T follicular helper cell (primary cell): Measurements from ENCODE around the gene RTTN.

Experiments used
- DNase-seq: peaks from one replicate; pipeline ENCODE4 v3.0.0-alpha.2; 2020; ENCODE audit warnings: low read depth

The RTTN gene

DNA sequence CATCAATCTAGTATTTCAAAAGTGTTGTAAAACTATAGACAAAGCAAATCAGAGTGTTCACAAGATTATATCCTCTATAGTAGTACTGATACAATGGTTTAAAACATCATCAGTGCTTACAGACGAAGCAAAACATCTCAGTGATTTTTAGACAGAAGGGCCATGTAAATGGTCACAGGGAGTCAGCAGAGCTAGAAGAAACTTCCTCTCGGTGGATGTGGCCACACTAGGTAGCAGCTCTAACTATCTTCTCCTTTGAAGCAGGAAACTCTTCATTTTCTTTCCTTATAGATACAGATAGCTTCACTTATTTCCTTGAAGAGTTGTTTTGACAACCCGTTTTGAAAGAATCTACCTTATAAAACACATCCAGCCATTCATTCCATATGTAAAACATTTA, 177.4 kb downstream of the RTTN start:
- no peak for DNase-seq

DNA sequence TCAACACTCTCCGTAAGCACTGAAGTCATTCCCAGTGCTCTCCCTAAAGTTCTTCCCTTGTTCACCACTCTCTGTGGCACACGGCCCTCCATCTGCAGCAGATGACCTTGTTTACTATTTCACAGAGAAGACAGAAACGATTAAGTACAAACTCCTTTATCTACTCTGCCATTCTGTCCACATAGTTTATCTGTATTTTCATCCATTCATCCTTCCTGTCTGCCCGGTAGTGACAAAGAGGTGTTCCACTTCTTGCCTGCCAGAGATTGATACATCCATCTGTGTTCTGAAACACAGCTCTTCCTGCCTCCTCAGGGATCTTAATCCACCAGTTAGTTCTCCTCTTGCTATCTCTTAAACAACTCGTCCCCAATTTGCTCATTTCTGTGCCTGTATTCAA, 179.9 kb downstream of the RTTN start:
- no peak for DNase-seq

DNA sequence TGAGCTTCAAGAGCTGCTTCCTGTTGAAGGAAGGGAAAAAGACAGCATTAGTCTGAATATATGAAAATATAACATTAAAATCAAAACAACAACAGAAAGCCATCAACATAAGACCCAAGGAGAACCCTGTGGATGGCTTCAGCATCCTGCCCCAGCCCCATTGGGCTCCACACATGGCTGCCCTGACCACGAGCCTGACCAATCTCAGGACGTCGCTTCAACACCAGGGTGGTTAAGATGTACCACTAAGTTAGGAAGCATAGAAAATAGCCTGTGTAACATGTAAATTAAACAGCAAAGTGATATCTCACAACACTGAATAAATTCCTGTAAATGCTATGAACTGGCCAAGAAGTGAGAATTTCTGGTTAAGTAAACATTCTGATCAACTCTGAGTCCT, 180.7 kb downstream of the RTTN start:
- no peak for DNase-seq

DNA sequence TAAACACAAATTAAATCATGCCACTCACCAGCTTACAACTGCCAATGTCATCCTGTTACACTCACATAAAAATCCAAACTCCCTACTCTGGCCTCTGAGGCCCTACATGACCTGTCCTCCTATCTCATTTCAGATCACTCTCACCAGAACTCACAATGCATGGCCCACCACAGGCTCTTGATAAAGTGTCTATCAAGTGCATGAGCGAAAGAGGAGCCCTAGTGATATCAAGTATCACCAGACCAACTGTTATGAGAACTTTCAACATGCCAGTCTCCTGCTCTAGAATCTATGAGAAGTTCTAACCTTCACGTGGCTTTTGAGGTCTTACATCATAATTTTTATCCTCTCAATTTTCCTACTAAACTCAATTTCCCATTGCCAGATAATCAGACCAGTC, 181.4 kb downstream of the RTTN start:
- DNase-seq, result no peak

DNA sequence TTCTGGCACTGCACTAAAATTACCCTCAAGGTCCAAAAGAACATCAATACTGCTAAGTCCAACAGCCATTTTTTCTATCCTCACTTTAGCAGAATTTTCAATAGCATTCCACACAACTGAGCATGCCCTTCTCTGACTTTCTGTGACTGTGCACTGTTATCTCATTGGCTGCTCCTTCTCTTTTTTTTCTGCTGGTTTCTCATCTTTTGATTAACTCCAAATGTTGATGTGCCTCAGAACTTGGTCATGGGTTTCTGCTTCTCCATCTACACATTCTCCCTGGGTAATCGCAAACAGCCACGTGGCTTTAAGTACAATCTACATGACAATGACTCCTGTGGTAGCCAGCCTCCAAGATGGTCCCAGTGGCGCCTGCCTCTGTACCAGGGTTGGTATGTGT, 182.9 kb downstream of the RTTN start:
- no peak for DNase-seq

DNA sequence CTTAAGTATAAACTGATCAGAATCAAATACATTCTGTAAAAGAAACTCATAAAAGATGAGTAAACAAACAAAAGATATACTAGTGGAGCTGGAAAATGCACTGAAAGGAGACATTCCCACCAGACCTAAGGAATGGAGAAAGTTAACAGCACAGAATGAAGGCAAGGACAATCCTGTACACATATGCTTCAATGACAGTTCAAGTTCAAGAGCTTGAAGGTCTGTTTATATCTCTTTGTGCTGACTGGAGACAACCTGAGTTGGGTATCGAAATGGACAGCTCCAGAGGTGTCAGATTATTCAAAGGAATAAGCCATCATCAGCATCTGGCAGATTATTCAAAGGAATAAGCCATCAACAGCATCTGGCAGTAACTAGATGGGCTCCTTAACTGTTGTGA, 184.0 kb downstream of the RTTN start:
- DNase-seq, result no peak

DNA sequence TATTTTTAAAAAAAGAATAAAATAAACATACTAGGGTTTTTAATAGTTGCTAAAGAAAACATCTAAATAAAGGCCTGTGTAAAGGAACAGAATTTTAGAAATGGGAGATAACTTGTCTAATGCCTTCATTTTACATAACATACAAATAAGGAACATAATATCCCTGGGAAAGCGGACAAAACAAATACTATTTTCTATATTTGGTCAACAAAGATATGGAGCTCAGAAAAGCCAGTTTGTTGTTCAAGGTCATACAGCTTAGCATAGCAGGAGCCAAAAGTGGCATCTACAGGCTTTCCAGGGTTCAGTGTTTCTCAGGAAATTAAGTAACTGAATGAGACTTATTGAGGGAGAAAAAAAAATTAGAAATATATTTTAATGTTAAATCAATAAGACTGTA, 184.4 kb downstream of the RTTN start:
- DNase-seq, result no peak

DNA sequence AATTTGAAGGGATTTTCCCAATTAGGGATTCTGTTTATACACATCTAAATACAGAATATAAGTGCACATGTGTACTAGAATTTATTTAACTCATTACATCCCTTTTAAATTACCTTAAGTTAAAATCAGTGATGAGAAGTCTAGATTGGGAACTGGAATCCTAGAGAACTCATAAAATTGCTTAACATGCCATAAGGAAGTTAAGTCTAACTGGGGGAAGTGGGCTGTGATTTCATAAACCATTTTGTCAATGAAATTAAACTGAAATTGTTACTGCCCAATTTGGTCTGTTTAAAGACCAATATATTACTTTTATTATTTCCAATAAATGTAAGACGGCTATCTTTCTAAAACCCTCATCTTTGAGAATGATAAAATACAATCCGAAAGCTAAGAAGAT, 185.5 kb downstream of the RTTN start:
- DNase-seq, result no peak

DNA sequence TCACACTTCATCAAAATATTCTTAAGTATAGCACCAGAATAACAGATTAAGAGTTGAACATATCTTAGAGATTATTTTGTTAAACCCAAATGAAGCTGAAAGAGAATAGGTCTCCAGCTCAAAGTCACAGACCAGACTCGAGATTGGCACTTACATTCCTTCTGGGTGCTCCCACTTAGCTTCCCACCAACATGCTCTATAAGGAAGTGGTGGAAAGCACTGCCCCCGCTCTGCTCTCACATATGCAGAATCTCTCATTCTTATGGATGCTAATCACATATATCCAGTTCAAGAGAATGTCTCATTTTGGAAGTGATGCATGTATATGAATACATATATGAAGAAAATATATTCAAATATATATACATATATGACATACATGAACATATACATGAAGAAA, 186.4 kb downstream of the RTTN start:
- DNase-seq, result no peak

DNA sequence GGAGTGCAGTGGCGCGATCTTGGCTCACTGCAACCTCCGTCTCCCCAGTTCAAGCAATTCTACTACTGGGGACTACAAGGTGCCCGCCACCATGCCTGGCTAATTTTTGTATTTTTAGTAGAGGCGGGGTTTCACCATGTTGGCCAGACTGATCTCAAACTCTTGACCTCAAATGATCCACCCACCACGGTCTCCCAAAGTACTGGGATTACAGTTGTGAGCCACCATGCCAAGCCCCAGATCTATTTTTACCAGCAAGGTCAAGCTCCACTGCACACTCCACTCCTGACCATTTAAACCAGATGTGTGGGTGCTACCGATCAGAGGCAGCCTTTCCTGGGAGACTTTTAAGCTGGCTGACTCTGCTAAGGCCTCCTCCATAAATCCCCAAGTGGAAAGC, 190.4 kb downstream of the RTTN start:
- DNase-seq, result no peak

DNA sequence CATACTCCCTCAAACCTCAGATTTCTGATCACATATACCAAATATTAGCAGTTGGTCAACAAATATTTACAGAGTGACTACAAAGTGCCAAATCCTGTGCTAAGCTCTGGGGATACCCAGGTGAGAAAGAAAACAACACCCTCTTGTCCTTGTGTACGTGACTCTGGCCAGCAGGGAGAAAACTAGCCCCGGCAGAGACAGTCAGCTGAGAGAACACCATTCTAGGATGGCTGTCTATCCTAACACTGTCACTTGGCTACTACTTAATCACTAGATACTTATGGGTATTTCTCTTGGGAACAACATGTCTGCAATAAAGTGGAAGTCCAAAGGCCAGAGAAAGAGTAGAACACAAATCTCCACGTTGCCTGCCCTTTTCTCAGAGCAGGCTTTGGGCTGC, 199.9 kb downstream of the RTTN start:
- DNase-seq, result no peak

DNA sequence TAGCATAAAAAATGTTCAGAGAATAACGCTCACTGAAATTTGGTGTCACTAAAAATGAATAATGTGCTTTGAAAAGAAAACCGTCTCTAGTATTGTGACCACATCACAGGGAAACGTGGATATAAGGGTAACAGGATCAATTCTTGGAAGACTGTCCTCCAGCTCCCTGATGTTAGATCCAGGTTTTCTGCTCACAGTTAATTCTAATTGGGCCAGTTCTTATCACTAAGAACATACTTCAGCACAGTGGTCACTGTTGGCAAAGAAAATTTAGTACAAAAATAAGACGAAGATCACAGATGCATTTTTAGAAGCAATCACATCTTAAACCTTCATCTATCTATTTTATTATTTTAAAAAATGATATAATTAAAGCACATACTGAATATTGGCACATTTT, 200.8 kb downstream of the RTTN start:
- DNase-seq, result no peak

DNA sequence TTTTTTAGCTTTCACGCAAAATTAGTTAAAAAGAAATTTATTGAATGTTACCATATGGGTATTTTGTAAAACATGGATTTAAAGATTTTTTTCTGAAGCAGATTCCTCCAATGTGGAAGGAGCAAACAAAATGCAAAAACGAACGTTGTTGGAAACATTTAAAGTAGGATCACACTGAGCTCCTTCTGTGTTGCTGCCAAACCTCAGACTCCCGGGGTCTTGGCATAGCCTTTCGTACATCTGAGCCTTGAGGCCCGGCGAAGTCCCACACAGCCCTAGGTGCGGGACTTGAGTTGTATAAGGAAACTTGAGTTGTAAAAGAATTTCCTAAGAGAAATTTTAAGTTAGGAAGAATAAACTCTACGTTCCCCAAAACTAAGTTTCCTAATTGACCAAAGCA, 205.8 kb downstream of the RTTN start:
- DNase-seq, result no peak

DNA sequence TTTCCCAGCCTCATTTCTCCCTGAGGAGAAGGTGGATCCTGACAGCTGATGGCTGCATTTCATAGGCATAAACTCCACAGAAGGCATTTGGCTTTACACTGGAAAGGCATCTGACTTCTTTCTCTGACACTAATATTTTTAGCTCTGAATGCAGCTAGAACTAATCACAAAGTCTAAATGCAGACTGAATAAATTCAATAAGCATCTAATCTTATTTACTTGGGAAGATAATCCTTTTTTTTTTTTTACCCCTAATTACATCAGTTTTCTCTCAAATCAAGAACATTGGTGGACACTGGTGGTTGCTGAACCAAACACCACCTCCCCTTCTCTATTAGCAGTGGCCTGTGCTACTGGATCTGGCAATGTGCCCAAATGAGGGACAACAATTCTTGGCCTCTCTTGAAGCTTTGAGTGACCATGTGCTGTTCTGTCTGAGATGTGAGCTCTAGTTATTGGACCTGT, 206.9 kb downstream of the RTTN start:
- no peak for DNase-seq

DNA sequence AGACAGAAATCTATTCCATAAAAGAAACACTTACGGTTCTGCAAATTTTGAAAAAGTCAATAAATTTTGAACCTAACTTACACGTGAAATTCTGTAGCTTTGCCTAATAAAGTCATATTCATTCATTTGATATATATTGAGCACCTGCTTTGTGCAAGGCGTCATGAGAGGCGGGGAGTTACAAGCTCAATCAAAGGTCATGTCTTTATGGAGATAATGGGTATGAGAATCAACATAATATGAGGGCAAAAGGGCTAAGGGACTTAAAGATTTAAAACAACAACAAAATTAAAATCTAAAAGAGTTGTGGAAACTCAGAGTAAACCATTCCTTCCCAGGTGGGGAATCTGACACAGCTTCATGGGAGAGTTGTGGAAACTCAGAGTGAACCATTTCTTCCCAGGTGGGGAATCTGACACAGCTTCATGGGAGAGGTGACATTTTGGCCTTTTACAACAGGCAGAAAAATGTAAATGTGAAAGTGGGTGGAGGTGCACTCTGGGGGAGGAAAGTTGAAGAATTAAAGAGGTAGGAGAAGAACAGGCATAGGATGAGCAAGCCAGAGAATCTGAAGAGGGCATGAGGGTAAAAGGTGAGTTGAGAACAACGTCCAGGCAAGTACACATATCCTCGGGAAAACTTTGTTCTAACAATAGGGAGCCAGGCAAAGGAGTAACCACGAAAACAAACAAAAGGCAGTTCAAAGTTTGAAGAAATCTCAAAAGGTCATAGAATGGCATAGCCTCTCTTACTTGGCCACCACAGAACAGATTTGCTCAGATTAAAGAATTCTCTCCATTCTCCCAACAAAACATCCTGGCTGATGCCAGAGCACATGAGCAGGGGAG, 208.3 kb downstream of the RTTN start:
- DNase-seq, result no peak

DNA sequence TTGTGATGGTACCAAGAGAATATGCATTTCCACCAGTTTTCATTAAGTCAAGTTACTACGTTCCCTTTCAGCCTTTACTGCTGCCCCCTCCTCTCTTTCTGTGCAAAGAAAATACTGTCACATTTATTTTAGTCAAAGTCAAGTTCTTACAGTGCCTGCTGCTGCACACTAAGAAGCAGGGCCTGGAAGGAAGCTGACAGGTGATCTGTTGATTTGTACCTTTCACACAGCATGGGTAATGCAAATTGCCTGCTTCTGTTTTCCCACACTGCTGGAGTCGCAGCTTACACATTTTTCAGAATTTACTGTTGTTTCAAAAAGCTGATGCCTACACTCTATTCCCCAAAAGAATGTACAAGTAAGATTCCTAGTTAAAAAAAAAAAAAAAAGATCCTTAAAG, 209.1 kb downstream of the RTTN start:
- no peak for DNase-seq

DNA sequence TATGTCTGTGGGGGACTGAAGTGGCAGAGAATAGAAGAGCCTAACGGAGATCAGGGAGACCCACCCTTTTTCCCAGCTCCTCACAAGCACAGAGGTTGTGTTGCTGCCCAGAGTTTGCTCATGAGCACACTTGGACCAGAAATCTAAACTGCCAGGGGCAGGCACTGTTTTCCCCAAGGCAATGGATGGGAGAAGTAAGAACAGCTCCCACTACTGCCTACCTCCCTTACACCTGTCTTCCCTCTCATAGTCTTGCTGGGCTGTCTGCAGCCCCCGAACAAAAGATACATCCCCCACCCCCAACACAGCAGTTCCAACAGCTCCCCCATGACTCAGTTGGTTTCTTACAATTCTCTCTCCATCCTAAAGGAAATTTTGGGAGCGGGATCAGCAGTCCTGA, 209.7 kb downstream of the RTTN start:
- DNase-seq, result no peak

DNA sequence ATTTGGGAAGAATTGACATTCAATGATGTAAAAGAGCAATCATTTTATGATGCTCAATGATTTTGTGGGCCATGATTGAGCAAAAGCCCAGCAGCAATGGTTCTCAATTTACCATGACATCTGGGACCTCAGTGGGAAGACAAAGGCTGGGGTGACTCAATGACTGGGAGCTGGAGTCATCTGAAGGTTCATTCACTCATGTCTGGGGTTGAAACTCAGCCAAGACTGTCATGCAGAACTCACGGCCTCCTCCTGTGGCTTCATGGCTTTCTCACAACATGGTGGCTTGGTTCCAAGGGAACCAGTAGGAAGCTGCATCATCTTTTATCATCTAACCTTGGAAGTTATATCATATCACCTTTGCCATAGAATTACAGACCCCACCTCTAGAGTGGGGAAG, 212.7 kb downstream of the RTTN start:
- no peak for DNase-seq

DNA sequence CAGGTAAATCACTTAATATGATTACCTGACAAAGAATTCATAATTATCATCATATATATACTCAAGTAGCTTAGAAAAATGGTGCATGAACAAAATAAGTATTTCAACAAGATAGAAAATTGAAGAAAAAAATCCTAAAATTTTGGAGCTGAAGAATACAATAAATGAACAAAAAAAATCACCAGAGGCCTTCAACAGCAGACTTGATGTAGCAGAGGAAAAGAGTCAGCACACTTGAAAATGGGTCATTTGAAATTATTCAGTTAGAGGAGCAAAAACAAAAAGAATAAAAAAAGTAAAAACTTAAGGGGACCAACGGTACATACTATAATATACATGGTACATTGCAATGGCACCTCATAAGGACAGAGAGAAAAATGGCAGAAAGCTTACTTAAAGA, 217.6 kb downstream of the RTTN start:
- DNase-seq, result no peak

DNA sequence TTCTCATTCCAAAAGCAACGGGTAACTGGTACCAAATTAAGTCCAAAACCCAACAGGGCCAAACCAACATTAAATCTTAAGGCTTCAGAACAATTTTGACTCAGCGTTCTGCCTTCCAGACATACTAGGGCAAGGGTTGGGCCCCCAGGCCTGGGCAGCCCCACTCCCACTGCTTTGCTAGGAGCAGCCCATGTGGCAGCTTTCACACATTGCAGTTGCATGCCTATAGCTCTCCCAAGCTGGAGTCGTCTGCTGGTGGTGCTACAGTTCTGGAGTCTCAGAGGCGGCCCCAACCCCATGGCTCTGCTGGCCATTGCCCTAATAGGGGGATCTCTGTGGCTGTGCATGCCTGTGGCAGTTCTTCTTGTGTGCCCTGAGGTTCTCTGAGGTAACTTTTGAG, 220.2 kb downstream of the RTTN start:
- DNase-seq, result no peak

DNA sequence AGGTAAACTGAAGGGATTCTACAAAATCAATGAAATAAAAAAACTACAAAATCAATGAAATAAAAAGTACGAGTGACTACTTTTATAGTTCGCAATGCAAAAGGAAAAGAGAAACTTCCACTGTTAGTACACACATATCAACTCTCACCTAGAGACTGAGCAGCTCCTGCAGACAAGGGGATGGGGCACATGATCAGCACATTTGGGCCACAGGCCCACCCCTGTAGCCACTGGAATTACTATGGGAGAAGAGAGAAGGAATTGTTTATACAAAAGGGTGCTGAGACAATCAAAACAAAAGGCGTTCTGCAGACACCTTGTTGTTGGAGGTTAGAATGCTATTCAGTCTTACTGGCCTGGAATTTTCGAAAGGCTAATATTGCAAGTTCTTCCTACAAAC, 223.1 kb downstream of the RTTN start:
- no peak for DNase-seq

DNA sequence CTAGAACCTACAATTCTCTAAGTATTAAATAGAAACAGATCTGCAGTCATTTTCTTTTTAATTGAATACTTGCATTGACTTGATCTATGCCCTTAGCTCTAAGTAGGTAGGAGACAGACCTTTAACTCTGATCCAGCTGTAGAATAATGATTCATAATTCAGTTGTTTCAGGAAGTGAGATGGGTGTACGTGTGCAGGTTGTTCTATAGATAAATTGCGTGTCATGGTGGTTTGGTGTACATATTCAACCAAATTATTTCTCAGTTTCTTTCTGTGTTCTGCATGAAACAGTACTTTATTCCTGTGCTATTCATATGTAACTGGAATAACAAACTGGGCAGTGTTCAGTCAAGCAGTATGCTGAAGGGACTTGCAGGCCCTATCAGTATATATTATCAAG, 223.5 kb downstream of the RTTN start:
- DNase-seq, result no peak

DNA sequence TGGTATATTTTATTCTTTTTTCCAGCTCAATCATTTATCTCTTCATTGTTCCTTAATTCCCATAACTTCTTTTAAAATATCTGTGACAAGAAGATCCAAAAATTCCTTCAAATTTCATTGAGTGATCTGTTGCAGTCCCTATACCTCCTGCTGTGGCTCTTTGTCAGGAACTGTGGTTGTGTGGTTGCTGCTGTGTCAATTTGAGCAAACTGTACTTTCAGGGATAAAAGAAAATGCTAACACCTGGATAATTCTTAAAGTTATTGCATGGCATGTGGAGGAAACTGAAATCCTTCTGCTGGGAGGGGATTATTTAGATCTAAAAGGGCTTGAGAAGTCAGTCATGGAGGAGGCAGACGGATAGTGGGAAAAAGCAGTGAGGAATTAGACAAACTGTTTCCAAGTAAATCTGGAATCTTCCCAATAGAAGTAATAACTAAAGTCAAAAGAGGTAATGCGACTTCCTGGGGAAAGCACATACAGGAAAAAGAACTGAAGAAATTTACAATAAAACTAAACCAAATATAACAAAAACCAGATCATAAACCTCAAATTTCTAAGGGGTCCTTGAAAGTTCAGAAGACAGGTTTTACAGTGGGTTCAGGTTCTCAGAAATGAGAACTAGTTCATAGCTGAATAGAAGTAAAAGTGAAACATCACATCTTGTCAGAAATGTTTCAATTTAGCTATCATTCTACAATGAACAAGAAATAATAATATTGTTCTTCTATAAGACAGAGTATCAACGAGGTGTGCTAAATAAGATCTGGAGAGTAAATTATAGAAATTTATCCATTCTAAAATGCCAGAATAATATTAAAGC, 224.3 kb downstream of the RTTN start:
- no peak for DNase-seq
